Rectal smooth muscle tissue (tissue), 1 donor: ENCODE measurements around the gene VPS9D1.

Experiments
- H3K27ac ChIP-seq: one replicate; pipeline ENCODE4 v1.7.0; 2013; ENCODE audit warnings: low read depth, low read length, inconsistent platforms
- H3K27me3 ChIP-seq: one replicate; pipeline ENCODE4 v1.7.0; 2013; ENCODE audit warnings: low read length; ENCODE audit not compliant: control insufficient read depth, insufficient read depth
- H3K36me3 ChIP-seq: one replicate; pipeline ENCODE4 v1.7.0; 2013; ENCODE audit warnings: low read length; ENCODE audit not compliant: control insufficient read depth, insufficient read depth
- H3K4me1 ChIP-seq: one replicate; pipeline ENCODE4 v1.7.0; 2013; ENCODE audit warnings: low read length; ENCODE audit not compliant: control insufficient read depth, insufficient read depth
- H3K4me3 ChIP-seq: one replicate; pipeline ENCODE4 v1.7.0; 2013; ENCODE audit warnings: low read length
- H3K9ac ChIP-seq: one replicate; pipeline ENCODE4 v1.7.0; 2013; ENCODE audit warnings: low read length

The VPS9D1 gene

DNA sequence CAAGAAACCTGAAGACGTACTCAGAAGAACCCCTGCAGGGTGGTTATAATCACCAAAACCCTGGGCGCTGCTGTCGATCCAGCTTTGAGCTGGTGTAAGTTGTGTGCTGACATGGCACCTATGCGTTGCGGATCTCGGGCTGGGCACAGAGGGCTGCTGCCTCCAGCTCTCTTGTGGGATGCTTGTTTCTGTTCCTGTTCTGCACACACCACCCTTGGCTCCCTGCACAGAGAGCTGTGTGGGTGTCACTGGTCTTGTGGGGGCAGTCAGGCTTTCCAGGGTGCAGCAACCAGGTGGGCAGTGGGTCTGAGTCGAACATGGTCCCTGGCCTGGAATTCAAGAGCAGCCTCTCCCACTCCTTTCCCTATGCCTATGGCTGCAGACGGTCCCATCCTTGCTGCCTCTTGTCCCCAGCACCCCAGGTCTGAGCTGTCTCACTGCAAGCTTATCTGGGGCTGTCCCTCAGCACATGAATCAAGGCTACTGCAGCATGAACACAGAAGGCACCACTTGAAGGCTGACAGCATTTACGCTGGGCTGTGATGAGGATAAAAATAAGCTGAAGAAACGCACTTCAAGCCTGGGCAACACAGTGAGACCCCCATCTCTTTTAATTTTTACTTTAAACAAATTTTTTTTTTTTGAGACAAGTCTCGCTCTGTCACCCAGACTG, 20.8 kb upstream of the VPS9D1 start:
- no peak overlapping the region for H3K4me3 ChIP-seq
- H3K9ac ChIP-seq: no peak overlapping the region
- no peaks in the 10 kb centered on the region for H3K4me1 ChIP-seq
- no peak overlapping the region for H3K27ac ChIP-seq
- H3K36me3 ChIP-seq: peaks cover 24% of the 10 kb centered on the region
- H3K27me3 ChIP-seq: no peaks in the 10 kb centered on the region

DNA sequence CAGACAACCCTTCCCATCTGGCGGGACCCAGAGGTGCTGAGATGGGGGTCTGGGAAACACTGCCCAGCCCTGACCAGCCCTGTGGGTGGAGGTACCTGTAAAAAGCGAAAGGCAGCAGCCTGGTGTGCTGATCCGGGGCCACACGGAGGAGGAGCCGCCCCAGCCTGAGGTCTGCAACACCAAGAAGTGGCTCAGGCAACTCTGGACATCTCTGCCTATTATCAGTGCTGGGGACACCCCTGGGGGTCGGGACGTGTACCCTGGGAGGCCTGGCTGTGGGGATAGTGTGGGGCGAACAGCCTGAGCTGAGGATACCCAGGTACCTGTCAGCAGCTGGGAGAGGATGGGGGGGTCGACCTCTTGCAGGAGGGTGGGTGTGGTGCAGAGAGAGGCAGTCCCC, 18.7 kb upstream of the VPS9D1 start:
- Histone ChIP-seq H3K27me3 (no peaks in the 10 kb centered on the region), H3K36me3 (peaks cover 28% of the 10 kb centered on the region), H3K4me3 (no peak overlapping the region), H3K9ac (no peak overlapping the region), H3K27ac (no peak overlapping the region), H3K4me1 (no peaks in the 10 kb centered on the region)

DNA sequence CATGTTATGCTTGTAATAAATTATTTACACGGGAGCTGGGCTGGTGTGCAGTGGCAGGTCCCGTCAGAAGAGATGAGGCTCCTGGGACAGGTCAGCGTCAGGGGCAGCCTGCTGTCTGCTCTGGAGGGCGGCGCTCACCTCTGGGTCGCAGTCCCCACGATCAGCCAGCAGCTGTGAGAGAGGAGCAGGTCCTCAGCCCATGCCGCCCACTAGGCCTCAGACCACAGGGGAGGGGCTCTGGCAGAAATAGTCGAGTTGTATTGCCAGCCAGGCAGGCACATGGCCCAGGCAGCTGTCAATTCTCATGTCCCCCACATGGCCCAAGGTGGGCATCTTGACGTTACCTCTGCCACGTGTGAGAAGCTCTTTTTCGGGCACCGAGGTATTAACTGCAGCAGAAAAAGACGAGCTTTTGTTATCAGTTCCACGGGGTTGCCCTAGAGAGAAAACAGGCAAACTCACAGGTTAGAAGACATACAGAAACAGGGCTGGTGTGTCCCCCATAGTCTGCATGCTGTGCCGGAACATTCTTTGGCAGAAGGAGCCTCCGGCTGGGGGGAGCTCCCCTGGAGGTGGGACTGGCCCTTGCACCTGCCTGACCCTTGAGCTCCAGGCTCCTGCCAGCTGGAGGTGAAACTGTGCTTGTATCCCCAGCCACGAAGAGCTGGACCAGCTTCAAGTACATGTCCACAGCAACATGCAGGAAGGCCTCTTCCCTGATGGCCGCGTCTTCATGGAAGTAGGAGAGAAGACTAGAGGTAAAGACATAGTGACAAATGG, 18.0 kb upstream of the VPS9D1 start:
- no peaks in the 10 kb centered on the region for H3K4me1 ChIP-seq
- H3K4me3 ChIP-seq: no peak overlapping the region
- H3K27me3 ChIP-seq: no peaks in the 10 kb centered on the region
- peaks cover 32% of the 10 kb centered on the region for H3K36me3 ChIP-seq
- no peak overlapping the region for H3K9ac ChIP-seq
- no peak overlapping the region for H3K27ac ChIP-seq

DNA sequence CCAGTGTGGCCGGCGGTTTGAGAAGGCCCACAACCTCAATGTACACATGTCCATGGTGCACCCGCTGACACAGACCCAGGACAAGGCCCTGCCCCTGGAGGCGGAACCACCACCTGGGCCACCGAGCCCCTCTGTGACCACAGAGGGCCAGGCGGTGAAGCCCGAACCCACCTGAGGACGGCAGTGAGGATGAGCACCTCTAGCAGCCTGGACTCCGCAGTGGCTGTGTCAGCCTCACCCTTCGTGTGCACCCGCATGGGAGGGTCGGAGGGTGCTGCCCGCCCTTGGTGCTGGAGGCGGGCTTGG, 17.3 kb upstream of the VPS9D1 start:
- no peaks in the 10 kb centered on the region for H3K27me3 ChIP-seq
- H3K36me3 ChIP-seq: peaks cover 39% of the 10 kb centered on the region
- no peak overlapping the region for H3K27ac ChIP-seq
- H3K4me1 ChIP-seq: no peaks in the 10 kb centered on the region
- no peak overlapping the region for H3K4me3 ChIP-seq
- H3K9ac ChIP-seq: no peak overlapping the region

DNA sequence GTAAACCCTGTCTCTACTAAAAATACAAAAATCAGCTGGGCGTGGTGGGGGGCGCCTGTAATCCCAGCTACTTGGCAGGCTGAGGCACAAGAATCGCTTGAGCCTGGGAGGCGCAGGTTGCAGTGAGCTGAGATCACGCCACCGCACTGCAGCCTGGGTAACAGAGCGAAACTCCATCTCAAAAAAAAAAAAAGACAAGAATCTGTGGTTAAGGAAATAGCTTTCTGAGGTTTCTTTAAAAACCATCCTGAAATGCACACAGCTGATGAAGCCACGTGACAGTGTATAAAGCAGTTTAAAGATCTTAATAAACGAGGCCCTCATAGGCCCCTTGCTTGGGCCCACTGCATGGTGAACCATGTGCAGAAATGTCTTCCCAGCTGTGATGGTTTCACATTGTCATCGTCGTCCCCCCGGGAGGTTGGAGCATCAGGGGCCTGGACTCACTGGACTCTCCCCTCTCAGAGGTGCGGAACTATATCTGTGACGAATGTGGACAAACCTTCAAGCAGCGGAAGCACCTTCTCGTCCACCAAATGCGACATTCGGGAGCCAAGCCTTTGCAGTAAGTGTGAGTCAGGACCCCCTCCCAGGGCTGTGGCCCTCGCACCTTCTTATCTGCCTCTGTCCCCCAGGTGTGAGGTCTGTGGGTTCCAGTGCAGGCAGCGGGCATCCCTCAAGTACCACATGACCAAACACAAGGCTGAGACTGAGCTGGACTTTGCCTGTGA, 16.8 kb upstream of the VPS9D1 start:
- H3K36me3 ChIP-seq: peaks cover 40% of the 10 kb centered on the region
- no peak overlapping the region for H3K4me3 ChIP-seq
- no peaks in the 10 kb centered on the region for H3K4me1 ChIP-seq
- H3K27me3 ChIP-seq: no peaks in the 10 kb centered on the region
- H3K27ac ChIP-seq: no peak overlapping the region
- H3K9ac ChIP-seq: no peak overlapping the region

DNA sequence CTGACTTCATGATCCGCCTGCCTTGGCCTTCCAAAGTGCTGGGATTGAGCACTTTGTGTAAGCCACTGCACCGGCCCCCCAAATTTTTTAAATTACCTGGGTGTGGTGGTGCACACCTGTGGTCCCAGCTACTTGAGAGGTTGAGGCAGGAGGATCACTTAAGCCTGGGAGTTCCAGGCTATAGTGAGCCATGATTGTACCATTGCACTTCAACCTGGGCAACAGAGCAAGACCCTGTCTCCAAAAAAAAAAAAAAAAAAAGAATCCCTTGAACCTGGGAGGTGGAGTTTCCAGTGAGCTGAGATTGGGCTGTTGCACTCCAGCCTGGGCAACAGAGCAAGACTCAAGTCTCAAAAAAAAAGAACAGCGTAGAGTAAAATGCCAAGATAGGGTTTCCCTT, 15.9 kb upstream of the VPS9D1 start:
- Histone ChIP-seq H3K36me3 (peaks cover 41% of the 10 kb centered on the region), H3K27me3 (no peaks in the 10 kb centered on the region), H3K4me1 (no peaks in the 10 kb centered on the region), H3K4me3 (no peak overlapping the region), H3K9ac (no peak overlapping the region), H3K27ac (no peak overlapping the region)

DNA sequence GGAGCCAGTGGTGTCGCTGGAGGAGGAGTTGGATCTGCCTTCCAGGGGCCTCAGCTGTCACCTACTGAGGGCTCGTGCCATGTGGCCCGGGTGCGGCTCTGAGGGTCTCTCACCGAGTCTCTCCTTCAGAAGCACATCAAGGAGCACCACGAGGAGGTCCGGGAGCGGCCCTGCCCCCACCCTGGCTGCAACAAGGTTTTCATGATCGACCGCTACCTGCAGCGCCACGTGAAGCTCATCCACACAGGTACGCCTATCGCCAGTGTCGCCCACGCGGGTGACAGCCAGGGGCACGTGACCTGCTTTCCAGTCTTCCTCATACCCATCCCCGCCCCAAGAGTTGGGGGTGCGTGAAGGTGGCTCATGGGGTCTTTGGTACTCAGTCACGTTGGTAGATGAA, 13.1 kb upstream of the VPS9D1 start:
- Histone ChIP-seq H3K9ac (no peak overlapping the region), H3K4me3 (no peak overlapping the region), H3K4me1 (no peaks in the 10 kb centered on the region), H3K36me3 (peaks cover 52% of the 10 kb centered on the region), H3K27me3 (no peaks in the 10 kb centered on the region), H3K27ac (no peak overlapping the region)

DNA sequence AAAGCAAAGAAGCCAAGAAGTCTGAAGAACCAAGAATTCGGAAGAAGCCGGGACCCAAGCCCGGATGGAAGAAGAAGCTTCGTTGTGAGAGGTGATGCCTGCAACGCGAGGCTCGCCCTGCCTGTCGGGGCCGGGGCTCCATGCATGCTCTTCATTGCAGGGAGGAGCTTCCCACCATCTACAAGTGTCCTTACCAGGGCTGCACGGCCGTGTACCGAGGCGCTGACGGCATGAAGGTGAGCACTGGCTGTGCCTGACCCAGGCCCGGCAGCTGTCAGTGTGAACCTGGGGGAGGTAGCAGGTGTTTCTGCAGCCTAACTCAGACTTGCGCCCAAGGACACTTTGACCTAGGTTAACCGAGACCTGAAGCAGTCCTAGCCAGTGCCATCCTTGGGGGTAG, 12.6 kb upstream of the VPS9D1 start:
- H3K36me3 ChIP-seq: peaks cover 49% of the 10 kb centered on the region
- H3K9ac ChIP-seq: no peak overlapping the region

DNA sequence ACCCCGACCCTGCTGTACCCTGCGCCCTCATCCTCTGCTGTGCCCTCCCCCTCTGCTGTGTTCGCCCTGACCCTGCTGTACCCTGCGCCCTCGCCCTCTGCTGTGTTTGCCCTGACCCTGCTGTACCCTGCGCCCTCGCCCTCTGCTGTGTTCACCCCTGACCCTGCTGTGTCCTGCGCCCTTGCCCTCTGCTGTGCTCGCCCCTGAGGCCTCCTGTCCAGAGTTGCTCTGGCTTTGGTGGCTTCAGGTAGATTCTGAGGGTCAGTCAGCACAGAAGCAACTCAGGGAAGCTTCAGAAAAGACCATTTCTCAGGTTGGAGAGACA, 12.2 kb upstream of the VPS9D1 start:
- Histone ChIP-seq H3K9ac (no peak overlapping the region), H3K4me1 (no peaks in the 10 kb centered on the region), H3K27me3 (no peaks in the 10 kb centered on the region), H3K36me3 (peaks cover 44% of the 10 kb centered on the region), H3K4me3 (no peak overlapping the region), H3K27ac (no peak overlapping the region)

More for the DNA sequence above, 12.6 kb upstream of the VPS9D1 start:
- H3K4me3 ChIP-seq: no peak overlapping the region
- H3K4me1 ChIP-seq: no peaks in the 10 kb centered on the region
- no peaks in the 10 kb centered on the region for H3K27me3 ChIP-seq
- no peak overlapping the region for H3K27ac ChIP-seq

DNA sequence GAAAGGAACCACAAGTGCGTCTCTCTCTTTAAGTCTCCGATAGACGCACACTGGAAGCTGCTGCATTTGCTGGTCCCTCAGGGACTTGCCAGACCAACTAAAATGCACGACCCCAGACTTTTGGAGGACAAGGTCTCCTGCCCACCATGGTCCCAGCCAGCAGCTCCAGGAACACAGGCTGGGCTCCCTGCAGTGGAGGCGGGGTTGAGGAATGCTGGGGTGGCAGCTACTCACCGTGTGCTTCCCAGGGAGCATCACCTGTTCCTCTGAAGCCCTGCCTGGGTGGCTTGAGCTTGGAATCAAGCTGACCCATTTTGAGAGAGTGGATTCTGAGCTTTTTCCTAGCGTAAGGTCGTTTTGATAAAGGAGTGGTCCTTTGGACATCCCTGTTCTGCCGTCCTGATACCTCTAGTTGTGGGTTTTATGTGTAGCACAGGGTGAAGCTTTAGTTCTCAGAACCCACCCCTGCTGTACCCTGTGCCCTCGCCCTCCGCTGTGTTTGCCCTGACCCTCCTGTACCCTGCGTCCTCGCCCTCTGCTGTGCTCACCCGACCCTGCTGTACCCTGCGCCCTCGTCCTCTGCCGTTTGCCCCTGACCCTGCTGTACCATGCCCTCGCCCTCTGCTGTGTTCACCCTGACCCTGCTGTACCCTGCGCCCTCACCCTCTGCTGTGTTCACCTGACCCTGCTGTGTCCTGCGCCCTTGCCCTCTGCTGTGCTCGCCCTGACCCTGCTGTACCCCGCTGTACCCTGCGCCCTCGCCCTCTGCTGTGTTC, 11.6 kb upstream of the VPS9D1 start:
- no peak overlapping the region for H3K9ac ChIP-seq
- H3K27me3 ChIP-seq: no peaks in the 10 kb centered on the region
- no peaks in the 10 kb centered on the region for H3K4me1 ChIP-seq
- no peak overlapping the region for H3K27ac ChIP-seq
- peaks cover 43% of the 10 kb centered on the region for H3K36me3 ChIP-seq
- H3K4me3 ChIP-seq: no peak overlapping the region

DNA sequence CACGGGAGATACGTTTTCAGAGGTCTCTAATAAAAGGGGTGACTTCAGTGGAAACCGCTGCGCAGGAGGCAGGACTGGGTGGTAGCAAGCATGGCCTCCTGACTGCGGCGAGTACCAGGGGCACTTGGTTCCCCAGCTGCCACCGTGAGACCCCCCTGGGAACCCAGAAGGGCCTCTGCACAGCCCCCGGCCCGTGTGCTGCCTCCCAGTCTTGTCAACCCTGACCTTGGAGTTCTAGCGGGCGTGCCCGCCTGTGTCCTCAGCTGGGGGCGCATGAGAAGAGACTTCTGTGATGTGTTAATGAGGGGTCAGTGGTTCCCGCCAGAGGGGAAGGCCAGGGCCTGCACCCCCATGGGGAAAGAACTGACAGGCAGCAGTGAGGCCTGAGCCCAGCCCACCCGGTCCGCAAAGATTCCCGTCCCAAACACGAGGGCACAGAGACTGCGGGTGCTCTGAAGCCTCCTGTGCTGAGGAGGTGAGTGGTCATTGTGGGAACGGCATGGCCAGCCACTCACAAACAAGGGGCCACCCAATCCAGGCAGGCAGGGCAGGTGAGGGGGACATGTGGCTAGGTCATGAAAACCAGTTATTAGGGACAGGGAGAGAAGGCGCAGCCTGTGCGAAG, 10.0 kb upstream of the VPS9D1 start:
- Histone ChIP-seq H3K36me3 (peaks cover 46% of the 10 kb centered on the region), H3K27me3 (no peaks in the 10 kb centered on the region), H3K4me1 (no peaks in the 10 kb centered on the region), H3K27ac (no peak overlapping the region), H3K9ac (no peak overlapping the region), H3K4me3 (no peak overlapping the region)
